CD4-positive, CD25-positive, alpha-beta regulatory T cell (primary cell): Measurements from ENCODE around the gene CARD19. TPM values are rescaled to one million over a fixed set of nuclear protein-coding genes. Genes with fewer than 3 reads are reported as not detected.

Source experiments
- ATAC-seq, 2 donors: fragments of 150-1000 bp; cut with Tn5 transposase; one replicate each; pipeline ENCODE4 v1.10.0; 2021; ENCODE audit warnings: low read depth in 2 of 2, moderate number of reproducible peaks in 2 of 2, moderate library complexity in 1 of 2
- DNase-seq, 3 donors: peaks; one replicate each; pipeline versions ENCODE4 v3.0.0 to v3.0.0-alpha.2; 2012 to 2022; ENCODE audit warnings: mixed read lengths in 1 of 3
- H3K27ac ChIP-seq: one replicate; pipeline ENCODE4 v1.7.0; 2013; ENCODE audit warnings: mild to moderate bottlenecking, low read length; ENCODE audit not compliant: insufficient read depth, poor library complexity, severe bottlenecking
- H3K27me3 ChIP-seq: one replicate; pipeline ENCODE4 v1.7.0; 2013; ENCODE audit warnings: low read length; ENCODE audit not compliant: control insufficient read depth, insufficient read depth
- H3K36me3 ChIP-seq: one replicate; pipeline ENCODE4 v1.7.0; 2013; ENCODE audit warnings: mild to moderate bottlenecking, low read length, moderate library complexity; ENCODE audit not compliant: control insufficient read depth, insufficient read depth
- H3K4me1 ChIP-seq: 2 replicates; pipeline ENCODE4 v1.7.0; 2013; ENCODE audit warnings: mild to moderate bottlenecking, low read length; ENCODE audit not compliant: insufficient read depth, control insufficient read depth, poor library complexity, severe bottlenecking
- H3K4me3 ChIP-seq: one replicate; pipeline ENCODE4 v1.7.0; 2013; ENCODE audit warnings: low read depth, mild to moderate bottlenecking, low read length, moderate library complexity
- H3K9me3 ChIP-seq, 2 experiments: 1 replicate in 1 of 2; 2 replicates in 1 of 2; pipeline ENCODE4 v1.7.0; 2013; ENCODE audit warnings: low read length in 2 of 2, mild to moderate bottlenecking in 1 of 2, moderate library complexity in 1 of 2; ENCODE audit not compliant: control insufficient read depth in 2 of 2
- H3K27ac Mint-ChIP-seq, 3 donors: one replicate each; pipeline ENCODE4 v1.8.0; 2020 to 2022; ENCODE audit warnings: mild to moderate bottlenecking in 3 of 3, mixed read lengths in 3 of 3, moderate library complexity in 2 of 3
- H3K27me3 Mint-ChIP-seq: one replicate; pipeline ENCODE4 v1.8.0; 2022; ENCODE audit warnings: mild to moderate bottlenecking, mixed read lengths
- H3K36me3 Mint-ChIP-seq: one replicate; pipeline ENCODE4 v1.8.0; 2020; ENCODE audit warnings: mixed read lengths
- H3K4me1 Mint-ChIP-seq, 4 donors: one replicate each; pipeline ENCODE4 v1.8.0; 2020 to 2022; ENCODE audit warnings: mixed read lengths in 4 of 4, mild to moderate bottlenecking in 1 of 4
- H3K4me3 Mint-ChIP-seq, 4 donors: one replicate each; pipeline ENCODE4 v1.8.0; 2020 to 2022; ENCODE audit warnings: mild to moderate bottlenecking in 4 of 4, mixed read lengths in 4 of 4, moderate library complexity in 3 of 4
- H3K9me3 Mint-ChIP-seq, 7 donors: one replicate each; pipeline ENCODE4 v1.8.0; 2020 to 2022; ENCODE audit warnings: mixed read lengths in 7 of 7, mild to moderate bottlenecking in 3 of 7, moderate library complexity in 2 of 7
- polyA plus RNA-seq, 4 donors: library from polyadenylated mRNA; unstranded; fragments of 300-500 nt; fragmentation: Illumina TruSeq; gene quantifications; one replicate each; pipeline ENCODE4 v1.2.3, GENCODE V29; 2021
- total RNA-seq: library from RNA; stranded (reverse); gene quantifications from one replicate; pipeline ENCODE4 v1.2.3, GENCODE V29; 2022

Gene CARD19
- total and polyA plus RNA-seq, 5 donors from 2014 or later: 60.0 to 89.1 (median 72.6) TPM

DNA sequence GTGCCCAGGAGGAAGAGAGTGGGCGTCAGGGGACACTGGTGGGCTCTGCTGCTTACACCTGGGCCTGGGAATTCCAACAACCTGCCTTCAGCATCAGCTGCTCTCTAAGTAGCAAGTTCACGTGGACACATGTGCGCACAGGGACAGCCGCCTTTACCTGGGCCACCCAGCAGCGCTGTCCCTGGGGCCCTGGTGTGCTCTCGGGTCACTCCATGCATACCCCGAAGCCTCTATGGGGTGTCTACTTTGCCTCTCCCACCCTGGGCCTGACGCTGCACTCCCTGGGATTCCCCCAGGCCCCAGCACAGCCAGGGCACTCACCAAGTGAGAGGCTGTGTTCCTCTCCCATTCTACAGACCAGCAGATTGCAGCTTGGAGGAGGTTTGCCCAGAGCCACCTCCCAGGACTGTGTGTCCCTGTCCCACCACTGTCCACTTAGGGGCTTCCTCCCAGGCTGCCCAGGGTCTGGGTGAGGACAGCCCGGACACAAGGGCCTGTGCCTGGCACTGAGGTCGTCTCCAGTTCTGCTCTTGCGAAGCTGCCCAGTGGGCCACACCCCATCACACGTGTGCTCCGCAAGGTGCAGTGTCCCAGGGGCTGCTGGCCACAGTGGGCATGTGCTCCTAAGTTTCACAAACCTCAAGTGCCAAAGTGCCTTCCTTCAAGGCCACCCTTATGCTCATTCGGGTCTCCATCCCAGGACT lies 32.1 kb downstream of the CARD19 start:
- peak overlapping the region; percentile 12 to 88 (median 36) for H3K4me3 Mint-ChIP-seq
- H3K9me3 Mint-ChIP-seq: no peaks in the 10 kb centered on the region
- no peaks in the 10 kb centered on the region for H3K9me3 ChIP-seq
- H3K4me1 Mint-ChIP-seq: peaks cover 0 to 83% (median 45%) of the 10 kb centered on the region in 4 donors
- DNase-seq: no peak
- ATAC-seq: no peak
- H3K4me1 ChIP-seq: peaks cover 70% of the 10 kb centered on the region
- H3K4me3 ChIP-seq: no peak overlapping the region
- H3K27me3 Mint-ChIP-seq: no peaks in the 10 kb centered on the region
- peak overlapping the region; percentile 51 for H3K27ac ChIP-seq
- peaks cover 18% of the 10 kb centered on the region for H3K36me3 ChIP-seq
- H3K27ac Mint-ChIP-seq: peak overlapping the region; percentile 7 to 95 (median 91)
- peaks cover 9% of the 10 kb centered on the region for H3K36me3 Mint-ChIP-seq
- no peaks in the 10 kb centered on the region for H3K27me3 ChIP-seq

DNA sequence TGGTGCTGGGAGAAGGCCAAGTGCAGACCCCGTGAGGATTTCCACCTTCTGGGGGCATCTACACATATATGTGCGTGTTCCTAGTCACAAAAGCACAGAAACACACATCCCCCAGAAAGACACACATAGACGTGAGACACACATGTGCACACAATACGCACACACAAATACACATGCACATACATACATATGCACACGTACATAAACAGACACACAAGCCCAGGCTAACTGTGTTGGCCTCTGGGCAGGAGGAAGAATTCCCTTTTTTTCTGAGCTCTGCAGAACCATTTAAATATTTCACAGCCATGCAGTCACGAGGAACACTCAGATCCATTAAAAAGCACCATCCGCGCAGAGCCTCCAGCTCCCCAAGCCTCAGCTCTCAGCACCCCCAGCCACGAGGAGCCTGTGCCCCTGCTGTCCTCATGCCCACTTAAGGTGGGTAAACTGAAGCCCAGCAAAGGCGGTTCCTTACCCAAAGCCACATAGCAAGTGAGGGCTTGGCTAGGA lies 32.8 kb downstream of the CARD19 start:
- no peaks in the 10 kb centered on the region for H3K27me3 Mint-ChIP-seq
- H3K27ac Mint-ChIP-seq: peak overlapping the region in 2 of 3 donors; percentile 83 to 95
- H3K4me3 Mint-ChIP-seq: peak overlapping the region in 3 of 4 donors; percentile 12 to 88 (median 52)
- H3K4me1 ChIP-seq: peaks cover 74% of the 10 kb centered on the region
- DNase-seq (no peak), ATAC-seq (no peak)
- H3K9me3 Mint-ChIP-seq: no peaks in the 10 kb centered on the region
- no peaks in the 10 kb centered on the region for H3K9me3 ChIP-seq
- H3K27me3 ChIP-seq: no peaks in the 10 kb centered on the region
- H3K4me1 Mint-ChIP-seq: peaks cover 0 to 85% (median 47%) of the 10 kb centered on the region in 4 donors
- H3K4me3 ChIP-seq: no peak overlapping the region
- H3K36me3 ChIP-seq: peaks cover 14% of the 10 kb centered on the region
- peaks cover 9% of the 10 kb centered on the region for H3K36me3 Mint-ChIP-seq
- H3K27ac ChIP-seq: no peak overlapping the region

DNA sequence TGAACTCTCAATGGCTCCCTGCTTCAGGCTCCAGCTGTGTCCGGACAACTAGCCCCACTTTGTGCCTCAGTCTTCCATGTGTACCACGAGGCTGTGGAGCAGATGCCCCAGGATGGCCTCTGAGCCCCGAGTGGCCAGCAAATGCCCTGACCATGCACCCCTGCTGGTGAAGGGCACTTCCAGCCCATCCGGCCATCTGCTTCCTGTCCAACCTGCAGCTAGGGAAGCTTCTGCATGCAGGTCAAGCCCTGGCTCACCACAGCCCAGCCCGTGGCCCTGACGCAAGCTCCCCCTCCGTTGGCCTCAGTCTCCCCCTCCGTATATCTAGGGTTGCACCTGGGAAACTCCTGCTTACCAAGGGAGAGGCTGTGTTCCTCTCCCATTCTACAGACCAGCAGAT lies 33.3 kb downstream of the CARD19 start:
- Histone ChIP-seq H3K9me3 (no peaks in the 10 kb centered on the region), H3K27me3 (no peaks in the 10 kb centered on the region), H3K27ac (peak overlapping the region; percentile 14), H3K4me1 (peaks cover 74% of the 10 kb centered on the region), H3K4me3 (no peak overlapping the region), H3K36me3 (peaks cover 11% of the 10 kb centered on the region)
- Mint-ChIP-seq H3K36me3 (peaks cover 9% of the 10 kb centered on the region), H3K27me3 (no peaks in the 10 kb centered on the region), H3K4me3 (no peak overlapping the region), H3K9me3 (no peaks in the 10 kb centered on the region), H3K4me1 (peaks cover 0 to 81% (median 47%) of the 10 kb centered on the region in 4 donors), H3K27ac (peak overlapping the region in 1 of 3 donors; percentile 41)
- DNase-seq (no peak), ATAC-seq (no peak)

- Mint-ChIP-seq H3K36me3 (peaks cover 4% of the 10 kb centered on the region), H3K27ac (peak overlapping the region; percentile 41 to 87 (median 83)), H3K9me3 (no peaks in the 10 kb centered on the region), H3K4me3 (peak overlapping the region in 1 of 4 donors; percentile 92), H3K4me1 (peaks cover 0 to 80% (median 45%) of the 10 kb centered on the region in 4 donors), H3K27me3 (no peaks in the 10 kb centered on the region)
- Histone ChIP-seq H3K27ac (no peak overlapping the region), H3K4me1 (peaks cover 80% of the 10 kb centered on the region), H3K27me3 (no peaks in the 10 kb centered on the region), H3K9me3 (no peaks in the 10 kb centered on the region), H3K36me3 (peaks cover 5% of the 10 kb centered on the region), H3K4me3 (no peak overlapping the region)
- ATAC-seq: no peak
- no peak for DNase-seq
These were observed 33.9 kb downstream of the CARD19 start for GRCh38 chr9:93129691-93130500.

- no peaks in the 10 kb centered on the region for H3K27me3 Mint-ChIP-seq
- Histone ChIP-seq H3K4me3 (no peak overlapping the region), H3K36me3 (no peaks in the 10 kb centered on the region), H3K9me3 (no peaks in the 10 kb centered on the region), H3K4me1 (peaks cover 80% of the 10 kb centered on the region), H3K27ac (no peak overlapping the region), H3K27me3 (no peaks in the 10 kb centered on the region)
- no peaks in the 10 kb centered on the region for H3K9me3 Mint-ChIP-seq
- ATAC-seq: no peak
- H3K36me3 Mint-ChIP-seq: peaks cover 4% of the 10 kb centered on the region
- peak overlapping the region; percentile 83 to 92 (median 90) for H3K27ac Mint-ChIP-seq
- no peak for DNase-seq
- H3K4me3 Mint-ChIP-seq: peak overlapping the region; percentile 85 to 92 (median 90)
- peaks cover 0 to 78% (median 42%) of the 10 kb centered on the region in 4 donors for H3K4me1 Mint-ChIP-seq
These were observed 35.0 kb downstream of the CARD19 start for GRCh38 chr9:93130861-93131481.

GRCh38 chr9:93131599-93132286 lies 35.7 kb downstream of the CARD19 start:
- Histone ChIP-seq H3K36me3 (no peaks in the 10 kb centered on the region), H3K4me1 (peaks cover 72% of the 10 kb centered on the region), H3K27ac (peak overlapping the region; percentile 34), H3K4me3 (no peak overlapping the region), H3K9me3 (no peaks in the 10 kb centered on the region), H3K27me3 (no peaks in the 10 kb centered on the region)
- ATAC-seq: no peak
- DNase-seq: no peak
- peak overlapping the region; percentile 85 to 94 (median 90) for H3K4me3 Mint-ChIP-seq
- no peaks in the 10 kb centered on the region for H3K9me3 Mint-ChIP-seq
- H3K36me3 Mint-ChIP-seq: no peaks in the 10 kb centered on the region
- H3K4me1 Mint-ChIP-seq: peaks cover 0 to 72% (median 39%) of the 10 kb centered on the region in 4 donors
- H3K27me3 Mint-ChIP-seq: no peaks in the 10 kb centered on the region
- H3K27ac Mint-ChIP-seq: peak overlapping the region; percentile 83 to 92 (median 90)
